Endothelial cell (in vitro differentiated cells): ENCODE measurements around the gene CNNM2. TPM values are rescaled to one million over a fixed set of nuclear protein-coding genes. Genes with fewer than 3 reads are reported as not detected.

Experiments
- DNase-seq: peaks from one replicate; pipeline ENCODE4 v3.0.0; 2021; ENCODE audit warnings: low spot score
- H3K27ac Mint-ChIP-seq: one replicate; pipeline ENCODE4 v1.8.0; 2021; ENCODE audit warnings: mixed read lengths, inconsistent platforms; ENCODE audit not compliant: unreplicated experiment
- H3K27me3 Mint-ChIP-seq: one replicate; pipeline ENCODE4 v1.8.0; 2021; ENCODE audit warnings: mild to moderate bottlenecking, moderate library complexity, mixed read lengths, inconsistent platforms; ENCODE audit not compliant: unreplicated experiment
- H3K36me3 Mint-ChIP-seq: one replicate; pipeline ENCODE4 v1.8.0; 2021; ENCODE audit warnings: mild to moderate bottlenecking, low read depth, mixed read lengths, inconsistent platforms; ENCODE audit not compliant: unreplicated experiment
- H3K4me1 Mint-ChIP-seq: one replicate; pipeline ENCODE4 v1.8.0; 2021; ENCODE audit warnings: mild to moderate bottlenecking, mixed read lengths, inconsistent platforms; ENCODE audit not compliant: unreplicated experiment
- H3K4me3 Mint-ChIP-seq: one replicate; pipeline ENCODE4 v1.8.0; 2021; ENCODE audit warnings: mild to moderate bottlenecking, mixed read lengths, inconsistent platforms; ENCODE audit not compliant: unreplicated experiment
- H3K9me3 Mint-ChIP-seq: one replicate; pipeline ENCODE4 v1.8.0; 2021; ENCODE audit warnings: mixed read lengths, inconsistent platforms; ENCODE audit not compliant: unreplicated experiment
- total RNA-seq: library from RNA; stranded (reverse); fragmentation: NEBNext Ultra II Directional; extraction: Animal tissue kit (Norgen Biotek cat#: 25700); gene quantifications from one replicate; pipeline ENCODE4 v1.2.1, GENCODE V29; 2021; ENCODE audit not compliant: unreplicated experiment
- TF ChIP-seq, protein P1 (sequence below): fragments of 200-600 bp; sonication (generic); IDR thresholded peaks from one replicate; pipeline ENCODE4 v1.5.0; 2021; ENCODE audit warnings: antibody characterized with exemption; ENCODE audit not compliant: unreplicated experiment

CNNM2 gene
- total RNA-seq, 1 donor from 2014 or later, result 4.6 TPM

DNA sequence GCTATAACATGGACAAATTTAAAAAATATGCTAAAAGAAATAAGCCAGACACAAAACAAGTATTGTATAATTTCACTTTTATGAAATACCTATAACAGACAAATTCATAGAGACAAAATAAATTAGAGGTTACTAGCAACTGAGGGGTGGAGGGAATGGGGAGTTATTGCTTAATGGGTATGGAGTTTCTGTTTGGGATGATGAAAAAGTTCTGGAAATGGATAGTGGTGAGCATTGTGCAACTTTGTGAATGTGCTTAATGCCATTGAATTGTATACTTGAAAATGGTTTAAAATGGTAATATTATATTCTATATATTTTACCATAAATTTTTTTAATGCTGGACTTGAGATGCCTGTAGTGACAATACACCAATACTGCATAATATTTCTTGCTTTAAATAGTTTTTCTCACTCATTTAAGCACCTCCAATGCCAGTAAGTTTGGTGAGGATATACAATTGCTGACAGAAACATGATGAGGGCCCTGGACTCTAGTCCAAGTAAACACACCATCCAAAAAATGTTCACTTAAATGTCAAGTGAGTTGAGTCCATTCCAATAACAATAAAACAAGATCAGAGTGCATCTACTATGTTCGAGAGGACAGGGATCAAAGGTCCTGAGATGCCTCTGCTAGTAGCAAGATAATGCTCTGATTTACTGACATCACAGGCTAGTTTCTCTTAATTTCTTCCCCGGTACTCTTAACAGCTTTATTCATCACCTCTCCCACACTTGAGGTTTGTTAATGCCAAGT, 203.1 kb downstream of the CNNM2 start:
- Mint-ChIP-seq H3K27ac (no peak overlapping the region), H3K27me3 (no peaks in the 10 kb centered on the region), H3K36me3 (peaks cover 5% of the 10 kb centered on the region), H3K4me1 (peaks cover 8% of the 10 kb centered on the region), H3K4me3 (no peak overlapping the region), H3K9me3 (no peaks in the 10 kb centered on the region)
- TF ChIP-seq, protein P1, sequence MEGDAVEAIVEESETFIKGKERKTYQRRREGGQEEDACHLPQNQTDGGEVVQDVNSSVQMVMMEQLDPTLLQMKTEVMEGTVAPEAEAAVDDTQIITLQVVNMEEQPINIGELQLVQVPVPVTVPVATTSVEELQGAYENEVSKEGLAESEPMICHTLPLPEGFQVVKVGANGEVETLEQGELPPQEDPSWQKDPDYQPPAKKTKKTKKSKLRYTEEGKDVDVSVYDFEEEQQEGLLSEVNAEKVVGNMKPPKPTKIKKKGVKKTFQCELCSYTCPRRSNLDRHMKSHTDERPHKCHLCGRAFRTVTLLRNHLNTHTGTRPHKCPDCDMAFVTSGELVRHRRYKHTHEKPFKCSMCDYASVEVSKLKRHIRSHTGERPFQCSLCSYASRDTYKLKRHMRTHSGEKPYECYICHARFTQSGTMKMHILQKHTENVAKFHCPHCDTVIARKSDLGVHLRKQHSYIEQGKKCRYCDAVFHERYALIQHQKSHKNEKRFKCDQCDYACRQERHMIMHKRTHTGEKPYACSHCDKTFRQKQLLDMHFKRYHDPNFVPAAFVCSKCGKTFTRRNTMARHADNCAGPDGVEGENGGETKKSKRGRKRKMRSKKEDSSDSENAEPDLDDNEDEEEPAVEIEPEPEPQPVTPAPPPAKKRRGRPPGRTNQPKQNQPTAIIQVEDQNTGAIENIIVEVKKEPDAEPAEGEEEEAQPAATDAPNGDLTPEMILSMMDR, result no peak
- no peak for DNase-seq

GRCh38 chr10:103123282-103124024, 205.4 kb downstream of the CNNM2 start:
- no peak overlapping the region for H3K27ac Mint-ChIP-seq
- H3K36me3 Mint-ChIP-seq, result peaks cover 10% of the 10 kb centered on the region

GRCh38 chr10:103124420-103125096, 206.5 kb downstream of the CNNM2 start:
- DNase-seq, result no peak
- TF ChIP-seq, protein P1, result no peak
- peaks cover 10% of the 10 kb centered on the region for H3K36me3 Mint-ChIP-seq
- H3K4me1 Mint-ChIP-seq, result peaks cover 8% of the 10 kb centered on the region
- no peak overlapping the region for H3K27ac Mint-ChIP-seq
- no peak overlapping the region for H3K4me3 Mint-ChIP-seq
- no peaks in the 10 kb centered on the region for H3K27me3 Mint-ChIP-seq
- no peaks in the 10 kb centered on the region for H3K9me3 Mint-ChIP-seq

More at GRCh38 chr10:103123282-103124024, 205.4 kb downstream of the CNNM2 start:
- TF ChIP-seq, protein P1, result no peak
- Mint-ChIP-seq H3K9me3 (no peaks in the 10 kb centered on the region), H3K27me3 (no peaks in the 10 kb centered on the region), H3K4me3 (no peak overlapping the region), H3K4me1 (peaks cover 8% of the 10 kb centered on the region)
- no peak for DNase-seq

DNA sequence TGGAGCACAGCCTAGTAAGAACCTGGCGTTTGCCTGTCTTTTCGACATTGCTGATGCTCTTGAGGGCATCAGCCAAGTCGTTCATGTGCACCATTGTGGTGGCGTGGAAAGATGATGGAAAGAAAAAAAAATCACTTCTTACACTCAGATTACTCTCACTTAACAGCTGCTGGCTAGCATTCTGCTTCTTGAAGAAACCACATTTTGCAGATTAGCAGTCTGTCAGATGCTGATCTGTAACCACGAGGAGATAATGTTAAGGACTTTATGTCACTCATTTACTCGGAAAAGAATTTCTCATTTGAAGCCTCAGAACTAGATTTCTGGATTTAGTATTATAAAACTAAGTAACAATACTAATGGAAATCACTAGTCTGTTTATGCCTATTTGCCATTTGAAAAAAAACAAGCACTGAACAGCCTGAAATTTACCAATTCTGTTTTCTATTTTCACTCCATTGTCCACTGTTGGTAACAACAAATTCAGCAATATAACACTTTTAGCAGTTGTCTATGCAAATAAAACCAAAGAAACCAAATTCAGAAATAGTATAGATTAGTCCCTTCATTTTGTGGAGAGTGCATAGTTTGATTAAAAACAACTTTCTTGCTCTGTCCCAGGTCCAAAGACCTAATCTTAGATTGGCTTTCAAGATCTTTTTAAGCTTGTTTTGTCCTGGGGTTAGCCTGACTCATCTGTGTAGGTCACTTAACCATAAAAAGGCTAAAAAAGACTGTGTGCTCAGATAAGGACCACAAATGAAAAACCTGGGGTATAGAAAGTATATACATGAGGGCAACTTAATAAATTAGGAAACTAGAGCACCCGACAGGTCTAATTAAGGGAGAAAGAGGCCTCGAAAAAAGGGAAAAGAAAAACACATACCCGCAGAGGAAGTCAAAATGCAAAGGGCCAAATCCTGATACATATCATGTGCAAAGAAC, 207.5 kb downstream of the CNNM2 start:
- Mint-ChIP-seq H3K4me1 (peaks cover 5% of the 10 kb centered on the region), H3K36me3 (peaks cover 13% of the 10 kb centered on the region), H3K9me3 (no peaks in the 10 kb centered on the region), H3K4me3 (no peak overlapping the region), H3K27ac (no peak overlapping the region), H3K27me3 (no peaks in the 10 kb centered on the region)
- TF ChIP-seq, protein P1, result no peak
- DNase-seq, result no peak
